BLaER1 treated with 17β-estradiol and CSF1 and Interleukin-3, amounts not matched to agents 10 nM and 100 nM (cell line): ENCODE measurements around the gene KLK13.

Experiments
- H3K27ac ChIP-seq, 11 experiments: shearing (Covaris generic); formaldehyde crosslinking; 2 replicates each; pipeline ENCODE4 v1.8.1; 2022
- H3K27me3 ChIP-seq, 11 experiments: shearing (Covaris generic); formaldehyde crosslinking; 2 replicates each; pipeline ENCODE4 v1.8.1; 2022
- H3K36me3 ChIP-seq, 11 experiments: shearing (Covaris generic); formaldehyde crosslinking; 2 replicates each; pipeline ENCODE4 v1.8.1; 2022
- H3K4me1 ChIP-seq, 10 experiments: shearing (Covaris generic); formaldehyde crosslinking; 2 replicates each; pipeline ENCODE4 v1.8.1; 2022
- H3K4me2 ChIP-seq, 11 experiments: shearing (Covaris generic); formaldehyde crosslinking; 2 replicates each; pipeline ENCODE4 v1.8.1; 2022
- H3K4me3 ChIP-seq, 10 experiments: shearing (Covaris generic); formaldehyde crosslinking; 2 replicates each; pipeline ENCODE4 v1.8.1; 2022
- H3K9ac ChIP-seq, 11 experiments: shearing (Covaris generic); formaldehyde crosslinking; 2 replicates each; pipeline ENCODE4 v1.8.1; 2022
- H3K9me3 ChIP-seq, 11 experiments: shearing (Covaris generic); formaldehyde crosslinking; replicated peaks in 1 of 11; 2 replicates each; pipeline ENCODE4 v1.8.1; 2022
- H4K20me1 ChIP-seq, 11 experiments: shearing (Covaris generic); formaldehyde crosslinking; 2 replicates each; pipeline ENCODE4 v1.8.1; 2022
- Cebpa-rat ChIP-seq, 11 experiments: shearing (Covaris generic); IDR thresholded peaks; 2 replicates each; pipeline ENCODE4 v1.8.1; 2022

KLK13 gene

GRCh38 chr19:51089786-51090185 lies 24.9 kb upstream of the KLK13 start:
- no peak for TF ChIP-seq Cebpa-rat (IDR thresholded peaks at IDR 0.05)
- Histone ChIP-seq H4K20me1 (peaks cover 0 to 65% (median 34%) of the 10 kb centered on the region in 11 experiments; a peak in 16 of 22 replicates), H3K9ac (no peak overlapping the region), H3K4me2 (no peak overlapping the region), H3K9me3 (no peaks in the 10 kb centered on the region), H3K27ac (no peak overlapping the region), H3K4me3 (no peak overlapping the region), H3K36me3 (peaks cover 0 to 33% (median 16%) of the 10 kb centered on the region in 11 experiments; a peak in 13 of 22 replicates), H3K27me3 (no peaks in the 10 kb centered on the region), H3K4me1 (peaks cover 0 to 23% (median 12%) of the 10 kb centered on the region in 10 experiments; a peak in 15 of 20 replicates)

DNA sequence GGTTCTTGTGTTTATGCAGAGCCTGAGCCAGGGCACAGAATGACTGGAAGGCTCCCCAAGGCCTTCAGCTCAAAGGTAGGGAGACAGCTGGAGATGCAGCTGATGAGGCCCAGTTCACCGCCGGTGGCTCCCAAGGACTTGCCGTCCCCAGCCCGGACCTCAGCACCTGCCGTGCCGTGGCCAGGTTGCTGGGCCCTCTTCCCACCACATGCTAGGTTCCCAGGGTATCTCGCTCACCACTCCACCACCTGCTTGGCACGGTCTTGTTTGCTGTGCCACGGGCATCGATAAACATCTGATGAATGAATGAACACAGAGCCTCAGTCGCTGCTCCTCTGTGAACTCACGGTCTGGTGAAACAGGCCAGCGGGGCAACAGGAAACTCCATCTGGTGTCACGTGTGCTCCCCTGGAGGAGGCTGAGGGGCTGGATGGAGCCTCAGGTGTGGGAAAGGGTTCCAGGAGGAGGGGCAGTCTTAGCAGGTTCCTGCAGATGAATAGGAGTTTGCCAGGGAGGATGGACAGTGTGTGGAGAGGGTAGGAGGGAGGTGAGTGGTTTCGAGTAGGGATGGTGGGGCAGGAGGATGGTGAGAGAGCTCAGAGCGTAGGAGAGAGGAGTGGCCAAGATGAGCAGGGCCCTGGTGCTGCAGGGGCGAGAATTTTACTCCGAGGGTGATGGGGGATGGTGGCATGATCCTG lies 21.4 kb upstream of the KLK13 start:
- peaks cover 2 to 47% (median 16%) of the 10 kb centered on the region in 11 experiments; a peak in 15 of 22 replicates for H3K36me3 ChIP-seq
- H3K4me1 ChIP-seq = peaks cover 0 to 22% (median 9%) of the 10 kb centered on the region in 10 experiments; a peak in 10 of 20 replicates
- H4K20me1 ChIP-seq = peaks cover 0 to 37% (median 12%) of the 10 kb centered on the region in 11 experiments; a peak in 12 of 22 replicates
- H3K27me3 ChIP-seq = no peaks in the 10 kb centered on the region
- H3K9ac ChIP-seq = no peak overlapping the region
- no peak overlapping the region for H3K27ac ChIP-seq
- no peaks in the 10 kb centered on the region for H3K9me3 ChIP-seq
- no peak overlapping the region for H3K4me3 ChIP-seq
- peak overlapping the region in 3 of 11 experiments; percentile 1 to 35 (median 25); a peak in 3 of 22 replicates for H3K4me2 ChIP-seq
- no peak for TF ChIP-seq Cebpa-rat (IDR thresholded peaks at IDR 0.05)

DNA sequence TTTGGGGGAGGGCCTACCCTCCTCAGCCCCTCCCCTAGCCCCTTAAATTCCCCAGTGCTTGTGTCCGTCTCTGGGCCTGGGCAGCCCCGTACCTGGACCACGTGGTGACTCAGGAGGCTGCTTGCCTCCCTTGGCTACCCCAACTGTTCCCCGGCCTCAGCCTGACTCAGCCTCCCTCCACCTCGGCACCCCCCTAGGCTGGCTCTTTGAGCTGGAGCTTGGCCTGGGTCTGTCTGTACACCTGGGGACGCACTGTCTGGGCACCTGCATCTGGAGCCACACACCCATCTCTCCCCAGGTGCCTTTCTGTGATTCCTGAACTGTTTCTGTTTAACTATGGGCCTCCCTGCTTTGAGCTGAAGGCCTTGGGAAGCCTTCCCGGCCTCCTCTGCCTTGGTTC lies 19.6 kb upstream of the KLK13 start:
- Histone ChIP-seq H3K27me3 (no peaks in the 10 kb centered on the region), H4K20me1 (peaks cover 0 to 25% (median 7%) of the 10 kb centered on the region in 11 experiments; a peak in 8 of 22 replicates), H3K4me1 (peaks cover 0 to 12% (median 6%) of the 10 kb centered on the region in 10 experiments; a peak in 6 of 20 replicates), H3K4me2 (no peak overlapping the region), H3K27ac (no peak overlapping the region), H3K9me3 (no peaks in the 10 kb centered on the region), H3K36me3 (peaks cover 4 to 61% (median 17%) of the 10 kb centered on the region in 11 experiments; a peak in 16 of 22 replicates), H3K9ac (no peak overlapping the region), H3K4me3 (no peak overlapping the region)
- no peak for TF ChIP-seq Cebpa-rat (IDR thresholded peaks at IDR 0.05)

- no peaks in the 10 kb centered on the region for H3K9me3 ChIP-seq
- H3K27me3 ChIP-seq = no peaks in the 10 kb centered on the region
- no peak overlapping the region for H3K9ac ChIP-seq
- H3K4me1 ChIP-seq = peaks cover 0 to 12% (median 6%) of the 10 kb centered on the region in 10 experiments; a peak in 6 of 20 replicates
- H3K4me3 ChIP-seq = no peak overlapping the region
- no peak overlapping the region for H3K4me2 ChIP-seq
- peaks cover 4 to 60% (median 13%) of the 10 kb centered on the region in 11 experiments; a peak in 15 of 22 replicates for H3K36me3 ChIP-seq
- no peak overlapping the region for H3K27ac ChIP-seq
- H4K20me1 ChIP-seq = peaks cover 0 to 19% (median 7%) of the 10 kb centered on the region in 11 experiments; a peak in 8 of 22 replicates
- TF ChIP-seq Cebpa-rat (IDR thresholded peaks at IDR 0.05) = no peak
Observed at GRCh38 chr19:51083783-51084182, 18.9 kb upstream of the KLK13 start.

GRCh38 chr19:51083181-51083580 lies 18.3 kb upstream of the KLK13 start:
- Histone ChIP-seq H4K20me1 (peaks cover 0 to 15% (median 5%) of the 10 kb centered on the region in 11 experiments; a peak in 7 of 22 replicates), H3K36me3 (peaks cover 4 to 65% (median 13%) of the 10 kb centered on the region in 11 experiments; a peak in 15 of 22 replicates), H3K4me1 (peaks cover 0 to 12% (median 6%) of the 10 kb centered on the region in 10 experiments; a peak in 6 of 20 replicates), H3K4me2 (no peak overlapping the region), H3K9ac (no peak overlapping the region), H3K9me3 (no peaks in the 10 kb centered on the region), H3K27me3 (no peaks in the 10 kb centered on the region), H3K4me3 (no peak overlapping the region), H3K27ac (no peak overlapping the region)
- no peak for TF ChIP-seq Cebpa-rat (IDR thresholded peaks at IDR 0.05)

- no peak within 1 kb of the TSS for H3K27ac ChIP-seq
- H3K9me3 ChIP-seq = no peaks in the 10 kb centered on the region
- H4K20me1 ChIP-seq = peaks cover 0 to 15% (median 5%) of the 10 kb centered on the region in 11 experiments; a peak in 7 of 22 replicates
- no peak within 1 kb of the TSS for H3K4me3 ChIP-seq
- H3K36me3 ChIP-seq = peaks cover 4 to 66% (median 16%) of the 10 kb centered on the region in 11 experiments; a peak in 15 of 22 replicates
- no peak within 1 kb of the TSS for H3K4me2 ChIP-seq
- no peaks in the 10 kb centered on the region for H3K27me3 ChIP-seq
- H3K4me1 ChIP-seq = peaks cover 0 to 12% (median 6%) of the 10 kb centered on the region in 10 experiments; a peak in 6 of 20 replicates
- no peak for TF ChIP-seq Cebpa-rat (IDR thresholded peaks at IDR 0.05)
- no peak within 1 kb of the TSS for H3K9ac ChIP-seq
Observed at GRCh38 chr19:51082611-51083010, 17.7 kb upstream of the KLK13 start, which contains the start of gene KLK14. Gene KLK14 (minus strand): TSS chr19:51082887. CDS start chr19:51082614, 273 bp downstream.

- TF ChIP-seq Cebpa-rat (IDR thresholded peaks at IDR 0.05) = no peak
- Histone ChIP-seq H3K9ac (no peak overlapping the region), H4K20me1 (peaks cover 0 to 6% (median under 1%) of the 10 kb centered on the region in 11 experiments; a peak in 6 of 22 replicates), H3K27ac (no peak overlapping the region), H3K4me1 (peaks cover 0 to 6% (median 4%) of the 10 kb centered on the region in 10 experiments; a peak in 6 of 20 replicates), H3K27me3 (no peaks in the 10 kb centered on the region), H3K36me3 (peaks cover 5 to 56% (median 21%) of the 10 kb centered on the region in 11 experiments; a peak in 14 of 22 replicates), H3K4me3 (no peak overlapping the region), H3K4me2 (no peak overlapping the region), H3K9me3 (no peaks in the 10 kb centered on the region)
Observed at GRCh38 chr19:51081476-51081875, 16.6 kb upstream of the KLK13 start.

DNA sequence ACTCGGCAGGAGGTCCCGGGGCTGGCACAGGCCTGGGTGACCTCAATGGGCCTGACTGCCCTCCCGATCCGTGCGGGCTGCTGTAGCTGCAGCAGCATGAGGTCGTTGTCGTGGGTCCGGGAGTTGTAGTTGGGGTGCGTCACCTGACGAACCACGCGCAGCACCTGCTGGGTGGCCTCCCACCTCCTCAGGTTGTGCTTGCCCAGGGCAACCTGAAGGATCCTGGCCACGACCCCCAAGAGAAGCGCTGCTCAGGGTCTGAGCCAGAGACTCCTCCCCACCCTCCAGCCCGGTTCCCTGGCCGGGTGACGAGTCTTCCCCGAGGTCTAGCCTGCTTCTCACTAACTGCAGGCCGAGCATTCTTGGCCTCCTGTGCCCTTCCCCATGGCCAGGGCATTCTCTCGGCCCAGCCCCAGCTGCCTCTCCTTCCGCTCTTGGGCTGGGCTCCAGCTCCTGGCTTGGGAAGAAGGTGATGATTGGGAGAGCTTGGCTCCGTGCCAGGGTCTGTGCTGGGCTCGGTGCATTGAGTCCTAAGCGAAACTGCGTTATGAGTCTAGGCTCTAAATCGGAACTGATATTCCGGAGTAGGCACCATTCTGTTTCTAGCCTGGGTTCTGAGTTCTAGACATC lies 14.7 kb upstream of the KLK13 start:
- no peak for TF ChIP-seq Cebpa-rat (IDR thresholded peaks at IDR 0.05)
- no peak overlapping the region for H3K27ac ChIP-seq
- no peak overlapping the region for H3K4me2 ChIP-seq
- H3K9ac ChIP-seq = no peak overlapping the region
- H4K20me1 ChIP-seq = peaks cover 0 to 2% (median 0%) of the 10 kb centered on the region in 11 experiments; a peak in 2 of 22 replicates
- peaks cover 5 to 41% (median 16%) of the 10 kb centered on the region in 11 experiments; a peak in 11 of 22 replicates for H3K36me3 ChIP-seq
- no peaks in the 10 kb centered on the region for H3K27me3 ChIP-seq
- H3K4me1 ChIP-seq = no peaks in the 10 kb centered on the region
- peaks cover under 1 to 5% (median 4%) of the 10 kb centered on the region in 11 experiments; a peak in 15 of 22 replicates for H3K9me3 ChIP-seq
- no peak overlapping the region for H3K4me3 ChIP-seq

GRCh38 chr19:51078731-51079130 lies 13.8 kb upstream of the KLK13 start:
- Histone ChIP-seq H3K9me3 (peaks cover 9 to 14% (median 13%) of the 10 kb centered on the region in 11 experiments), H3K4me1 (no peaks in the 10 kb centered on the region), H3K4me3 (no peak overlapping the region), H3K4me2 (no peak overlapping the region), H3K27me3 (no peaks in the 10 kb centered on the region), H4K20me1 (no peaks in the 10 kb centered on the region; a peak in 1 of 22 replicates), H3K27ac (no peak overlapping the region), H3K9ac (no peak overlapping the region), H3K36me3 (peaks cover 5 to 41% (median 16%) of the 10 kb centered on the region in 11 experiments; a peak in 11 of 22 replicates)
- no peak for TF ChIP-seq Cebpa-rat (IDR thresholded peaks at IDR 0.05)
